Testis (tissue), 2 donors: ENCODE results near the gene IDNK.

ENCODE experiments used
- POLR2A ChIP-seq: fragments of 450-650 bp; IDR thresholded peaks from one replicate; pipeline ENCODE4 v1.6.1; 2017; ENCODE audit warnings: antibody characterized with exemption, mild to moderate bottlenecking, moderate library complexity
- TF ChIP-seq, protein P1 (sequence below), 3 experiments: fragments of 450-650 bp in 2 of 3; fragments of 200-600 bp in 1 of 3; sonication (generic) in 1 of 3; IDR thresholded peaks; one replicate each; pipeline ENCODE4 v1.5.1; 2016 to 2019; ENCODE audit warnings: antibody characterized with exemption in 3 of 3, mild to moderate bottlenecking in 2 of 3, moderate library complexity in 1 of 3

DNA sequence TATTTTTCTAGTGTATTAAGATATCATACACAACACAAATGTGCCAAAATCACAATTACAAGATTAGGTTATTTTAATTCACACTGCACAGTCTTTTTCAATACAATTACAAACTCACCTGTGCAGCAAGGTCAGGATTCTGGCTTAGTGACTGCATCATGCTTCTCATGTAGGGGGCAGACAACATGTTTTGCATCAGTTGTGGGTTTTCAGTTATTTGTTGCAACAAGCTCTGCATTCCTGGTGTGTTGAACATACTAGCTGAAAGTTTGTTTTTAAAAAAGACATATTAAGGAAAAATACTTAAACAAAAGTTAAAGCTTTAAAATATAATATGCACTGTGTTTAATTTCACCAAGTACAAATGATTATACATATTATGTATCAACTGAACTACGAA is 46.1 kb downstream of the IDNK start:
- TF ChIP-seq, protein P1, sequence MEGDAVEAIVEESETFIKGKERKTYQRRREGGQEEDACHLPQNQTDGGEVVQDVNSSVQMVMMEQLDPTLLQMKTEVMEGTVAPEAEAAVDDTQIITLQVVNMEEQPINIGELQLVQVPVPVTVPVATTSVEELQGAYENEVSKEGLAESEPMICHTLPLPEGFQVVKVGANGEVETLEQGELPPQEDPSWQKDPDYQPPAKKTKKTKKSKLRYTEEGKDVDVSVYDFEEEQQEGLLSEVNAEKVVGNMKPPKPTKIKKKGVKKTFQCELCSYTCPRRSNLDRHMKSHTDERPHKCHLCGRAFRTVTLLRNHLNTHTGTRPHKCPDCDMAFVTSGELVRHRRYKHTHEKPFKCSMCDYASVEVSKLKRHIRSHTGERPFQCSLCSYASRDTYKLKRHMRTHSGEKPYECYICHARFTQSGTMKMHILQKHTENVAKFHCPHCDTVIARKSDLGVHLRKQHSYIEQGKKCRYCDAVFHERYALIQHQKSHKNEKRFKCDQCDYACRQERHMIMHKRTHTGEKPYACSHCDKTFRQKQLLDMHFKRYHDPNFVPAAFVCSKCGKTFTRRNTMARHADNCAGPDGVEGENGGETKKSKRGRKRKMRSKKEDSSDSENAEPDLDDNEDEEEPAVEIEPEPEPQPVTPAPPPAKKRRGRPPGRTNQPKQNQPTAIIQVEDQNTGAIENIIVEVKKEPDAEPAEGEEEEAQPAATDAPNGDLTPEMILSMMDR (IDR thresholded peaks at IDR 0.05): no peak
- no peak for TF ChIP-seq POLR2A
